ENCODE results near the gene CIP2A. TPM values are rescaled to one million over a fixed set of nuclear protein-coding genes. Genes with fewer than 3 reads are reported as not detected.

Gene CIP2A
- total and polyA plus RNA-seq, 2 of the 8 experiments (the other 6 are each of a cell fraction or from before 2014, with no cell fraction given), result 11.9 to 38.0 TPM

DNA sequence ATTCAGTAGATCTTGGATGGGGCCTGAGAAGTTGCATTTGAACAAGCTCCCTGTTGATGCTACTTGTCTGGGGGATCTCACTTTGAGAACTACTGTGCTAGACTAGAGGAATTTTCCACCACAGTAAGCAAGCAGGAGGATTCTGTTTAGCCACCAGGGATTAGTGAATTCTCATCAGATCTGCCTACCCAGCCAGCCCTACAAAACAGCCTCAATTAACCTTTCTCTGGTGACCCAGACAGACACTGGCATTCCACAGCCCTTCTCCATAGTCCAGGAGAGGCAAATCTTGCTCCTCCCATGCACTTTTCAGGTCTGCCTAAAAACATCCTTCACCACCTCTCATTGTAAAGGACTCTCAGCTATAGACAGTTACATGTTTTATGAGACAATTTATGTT lies 62.1 kb downstream of the CIP2A start (continued):
- TF ChIP-seq FOSL1 (IDR thresholded peaks at IDR 0.05; ENCODE audit: insufficient read depth, low read depth, low read length) (no peak), ZNF274 (IDR thresholded peaks at IDR 0.05; ENCODE audit: borderline replicate concordance, extremely low read depth, low read length) (no peak), TAF7 (optimal IDR thresholded peaks at IDR 0.05; ENCODE audit: borderline replicate concordance, low read depth, low read length) (no peak), RBBP5 (IDR thresholded peaks at IDR 0.05; ENCODE audit: borderline replicate concordance, low read depth, low read length) (no peak), POLR2AphosphoS5 (IDR thresholded peaks at IDR 0.05; ENCODE audit: low read depth, low read length) (no peak), JUND (IDR thresholded peaks at IDR 0.05; ENCODE audit: low read length) (no peak), KDM5A (IDR thresholded peaks at IDR 0.05; ENCODE audit: low read length) (no peak)
- TF ChIP-seq, protein P1, sequence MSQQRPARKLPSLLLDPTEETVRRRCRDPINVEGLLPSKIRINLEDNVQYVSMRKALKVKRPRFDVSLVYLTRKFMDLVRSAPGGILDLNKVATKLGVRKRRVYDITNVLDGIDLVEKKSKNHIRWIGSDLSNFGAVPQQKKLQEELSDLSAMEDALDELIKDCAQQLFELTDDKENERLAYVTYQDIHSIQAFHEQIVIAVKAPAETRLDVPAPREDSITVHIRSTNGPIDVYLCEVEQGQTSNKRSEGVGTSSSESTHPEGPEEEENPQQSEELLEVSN (IDR thresholded peaks at IDR 0.05), result no peak
